CD4-positive, alpha-beta memory T cell (primary cell): ENCODE measurements around the gene MXRA7. TPM values are rescaled to one million over a fixed set of nuclear protein-coding genes. Genes with fewer than 3 reads are reported as not detected.

Source experiments
- CTCF ChIA-PET: fragments of 350-600 bp; sonication (Branson Sonifier 250); formaldehyde crosslinking; loops from one replicate; lab custom pipeline; 2021; ENCODE audit warnings: inconsistent platforms; ENCODE audit not compliant: partially characterized antibody; lab: Charles Lee
- POLR2A ChIA-PET: fragments of 350-600 bp; sonication (Branson Sonifier 250); formaldehyde crosslinking; loops from one replicate; lab custom pipeline; 2021; ENCODE audit not compliant: partially characterized antibody; lab: Charles Lee
- DNase-seq, 5 donors: peaks; one replicate each; pipeline versions ENCODE4 v3.0.0 to v3.0.0-alpha.2; 2020 to 2022; ENCODE audit warnings: mixed read lengths in 1 of 5
- H3K27ac ChIP-seq: one replicate; pipeline ENCODE4 v1.7.0; 2013; ENCODE audit warnings: low read depth, low read length
- H3K27me3 ChIP-seq: 2 replicates; pipeline ENCODE4 v1.7.0; 2013; ENCODE audit warnings: mild to moderate bottlenecking, low read length, moderate library complexity; ENCODE audit not compliant: insufficient read depth
- H3K36me3 ChIP-seq: 2 replicates; pipeline ENCODE4 v1.7.0; 2013; ENCODE audit warnings: mild to moderate bottlenecking, low read length, moderate library complexity; ENCODE audit not compliant: insufficient read depth
- H3K4me1 ChIP-seq: 2 replicates; pipeline ENCODE4 v1.7.0; 2013; ENCODE audit warnings: mild to moderate bottlenecking, low read length, moderate library complexity; ENCODE audit not compliant: insufficient read depth
- H3K4me3 ChIP-seq, 2 donors: one replicate each; pipeline ENCODE4 v1.7.0; 2013; ENCODE audit warnings: low read length in 2 of 2, mild to moderate bottlenecking in 1 of 2
- H3K9me3 ChIP-seq, 2 donors: one replicate each; pipeline ENCODE4 v1.7.0; 2013; ENCODE audit warnings: low read length in 2 of 2, control low read depth in 1 of 2; ENCODE audit not compliant: control insufficient read depth in 1 of 2
- H3K27ac Mint-ChIP-seq, 7 donors: one replicate each; pipeline ENCODE4 v1.8.0; 2020 to 2021; ENCODE audit warnings: mixed read lengths in 7 of 7, mild to moderate bottlenecking in 6 of 7, inconsistent platforms in 3 of 7, moderate library complexity in 3 of 7
- H3K27me3 Mint-ChIP-seq, 2 donors: one replicate each; pipeline ENCODE4 v1.8.0; 2020 to 2021; ENCODE audit warnings: mixed read lengths in 2 of 2
- H3K36me3 Mint-ChIP-seq, 2 donors: one replicate each; pipeline ENCODE4 v1.8.0; 2020 to 2021; ENCODE audit warnings: mixed read lengths in 2 of 2, inconsistent platforms in 1 of 2, mild to moderate bottlenecking in 1 of 2
- H3K4me1 Mint-ChIP-seq, 4 donors: one replicate each; pipeline ENCODE4 v1.8.0; 2020 to 2021; ENCODE audit warnings: mixed read lengths in 4 of 4, mild to moderate bottlenecking in 1 of 4
- H3K4me3 Mint-ChIP-seq, 8 donors: one replicate each; pipeline ENCODE4 v1.8.0; 2020 to 2021; ENCODE audit warnings: mixed read lengths in 8 of 8, mild to moderate bottlenecking in 7 of 8, moderate library complexity in 6 of 8, inconsistent platforms in 3 of 8
- H3K9me3 Mint-ChIP-seq, 8 donors: one replicate each; pipeline ENCODE4 v1.8.0; 2020 to 2021; ENCODE audit warnings: mixed read lengths in 8 of 8, mild to moderate bottlenecking in 5 of 8, inconsistent platforms in 3 of 8, moderate library complexity in 1 of 8
- intact Hi-C: fragments of 100-400 bp; cut with micrococcal nuclease; formaldehyde crosslinking; loops from one replicate; pipeline ENCODE4 v1.15.1; 2023
- microRNA-seq: library from miRNA; unstranded; fragments of <30 nt; microRNA quantifications from one replicate; pipeline ENCODE4 v1.2.0, GENCODE V29; 2021; ENCODE audit warnings: borderline replicate concordance, borderline number of aligned reads, borderline microRNAs expressed, mixed read lengths
- polyA plus RNA-seq, 2 donors: library from polyadenylated mRNA; unstranded; fragments of 300-500 nt; fragmentation: Illumina TruSeq; gene quantifications; one replicate each; pipeline ENCODE4 v1.2.3, GENCODE V29; 2021
- total RNA-seq, 2 experiments: library from RNA; stranded (reverse); gene quantifications; one replicate each; pipeline ENCODE4 v1.2.3, GENCODE V29; 2021

MXRA7 gene
- total and polyA plus RNA-seq, 4 experiments from 2014 or later, result 5.3 to 15.0 (median 7.7) TPM

DNA sequence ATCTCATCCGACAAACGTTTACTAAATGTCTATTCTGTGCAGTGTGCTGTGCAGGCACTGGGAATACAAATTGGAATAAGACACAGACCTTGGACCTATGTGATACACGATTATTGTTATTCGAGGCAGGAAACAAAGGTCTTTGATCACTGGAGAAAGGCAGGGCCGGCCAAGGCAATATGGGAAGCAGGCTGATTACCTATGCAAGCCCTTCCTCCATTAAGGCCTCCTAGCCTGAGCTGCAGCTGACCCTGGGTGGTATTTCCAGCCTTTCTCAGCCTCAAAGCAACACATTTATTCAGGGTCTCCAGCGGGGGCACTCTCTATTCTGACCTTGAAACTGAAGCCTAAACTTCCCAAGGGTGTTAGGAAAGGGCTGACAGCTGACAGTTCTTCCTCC lies 80.6 kb downstream of the MXRA7 start:
- ChIA-PET CTCF (interaction anchor here (0.8 to 1.3 kb wide), 2 partner anchors 18 to 51 kb away, joined by 3 read pairs; no protein-coding TSS in a partner anchor), POLR2A (interaction anchor here (1.0 kb wide), 1 partner anchor 28 kb away, joined by 4 read pairs; no protein-coding TSS in a partner anchor)
- no peak for DNase-seq
- Histone ChIP-seq H3K27me3 (no peaks in the 10 kb centered on the region), H3K27ac (no peak overlapping the region), H3K9me3 (no peaks in the 10 kb centered on the region), H3K4me3 (no peak overlapping the region), H3K36me3 (peaks cover 5% of the 10 kb centered on the region), H3K4me1 (no peaks in the 10 kb centered on the region)
- peaks cover 0 to 14% (median 2%) of the 10 kb centered on the region in 4 donors for H3K4me1 Mint-ChIP-seq
- intact Hi-C loops, result no loop called here
- H3K27ac Mint-ChIP-seq, result no peak overlapping the region
- peaks cover 9 to 19% of the 10 kb centered on the region in 2 donors for H3K36me3 Mint-ChIP-seq
- H3K27me3 Mint-ChIP-seq, result peaks cover 0 to 1% of the 10 kb centered on the region in 2 donors
- H3K4me3 Mint-ChIP-seq, result no peak overlapping the region
- H3K9me3 Mint-ChIP-seq, result no peaks in the 10 kb centered on the region

Small RNAs within 50 kb of the gene (microRNA-seq; reads per million reads assigned to microRNA genes)
- gene MIR636, result 0.72 reads per million

Other genes with a start within 250 kb of the MXRA7 start
- gene AANAT, start 243.4 kb downstream of the MXRA7 start, total RNA-seq, result not detected
- gene AANAT, start 243.4 kb downstream of the MXRA7 start, polyA plus RNA-seq, result not detected
- 10 to 100 TPM; 50.0 to 62.2 TPM for gene RHBDF2, start 209.5 kb downstream of the MXRA7 start, total RNA-seq
- 10 to 100 TPM in 1 of 2 donors, 1 to 10 TPM in 1; 5.4 to 15.2 TPM for gene RHBDF2, start 209.5 kb downstream of the MXRA7 start, polyA plus RNA-seq
- not detected for gene CYGB, start 173.3 kb downstream of the MXRA7 start, total RNA-seq
- not detected for gene CYGB, start 173.3 kb downstream of the MXRA7 start, polyA plus RNA-seq
- gene PRCD, start 170.9 kb downstream of the MXRA7 start, total RNA-seq, result not detected
- not detected for gene PRCD, start 170.9 kb downstream of the MXRA7 start, polyA plus RNA-seq
- gene ST6GALNAC2, start 125.1 kb downstream of the MXRA7 start, total RNA-seq, result 1 to 10 TPM; 3.3 to 3.6 TPM
- gene ST6GALNAC2, start 125.1 kb downstream of the MXRA7 start, polyA plus RNA-seq, result 1 to 10 TPM in 1 of 2 donors, under 1 TPM in 1; 0.95 to 2.4 TPM
- 10 to 100 TPM; 12.7 to 14.6 TPM for gene ST6GALNAC1, start 67.2 kb downstream of the MXRA7 start, total RNA-seq
- gene ST6GALNAC1, start 67.2 kb downstream of the MXRA7 start, polyA plus RNA-seq, result 10 to 100 TPM; 14.3 to 45.8 TPM
- gene JMJD6, start 15.6 kb upstream of the MXRA7 start, total RNA-seq, result 10 to 100 TPM; 59.4 to 62.1 TPM
- 10 to 100 TPM; 22.1 to 40.7 TPM for gene JMJD6, start 15.6 kb upstream of the MXRA7 start, polyA plus RNA-seq
- gene METTL23, start 15.9 kb upstream of the MXRA7 start, total RNA-seq, result 10 to 100 TPM; 75.5 to 81.4 TPM
- 100 to 1,000 TPM; 134 to 156 TPM for gene METTL23, start 15.9 kb upstream of the MXRA7 start, polyA plus RNA-seq
- gene SRSF2, start 26.4 kb upstream of the MXRA7 start, total RNA-seq, result 100 to 1,000 TPM; 327 to 330 TPM
- 100 to 1,000 TPM in 1 of 2 donors, 10 to 100 TPM in 1; 67.6 to 111 TPM for gene SRSF2, start 26.4 kb upstream of the MXRA7 start, polyA plus RNA-seq
- gene MFSD11, start 27.2 kb upstream of the MXRA7 start, total RNA-seq, result 10 to 100 TPM; 32.7 to 37.8 TPM
- gene MFSD11, start 27.2 kb upstream of the MXRA7 start, polyA plus RNA-seq, result 10 to 100 TPM; 23.1 to 34.7 TPM
- 1 to 10 TPM; 1.8 to 2.4 TPM for gene MGAT5B, start 157.4 kb upstream of the MXRA7 start, total RNA-seq
- under 1 TPM in 1 of 2 donors, not detected in 1; 0.25 TPM for gene MGAT5B, start 157.4 kb upstream of the MXRA7 start, polyA plus RNA-seq